Loucy (cell line): ENCODE results near the gene ATP11A.

Experiments used
- H2AFZ ChIP-seq: fragments of 200-600 bp; sonication (generic); 2 replicates; pipeline ENCODE4 v1.6.0; 2016; ENCODE audit warnings: antibody characterized with exemption, mild to moderate bottlenecking, low read length, moderate library complexity
- H3F3A ChIP-seq: fragments of 200-600 bp; 2 replicates; pipeline ENCODE4 v1.6.0; 2016; ENCODE audit warnings: antibody characterized with exemption, low read depth, mild to moderate bottlenecking
- H3K27me3 ChIP-seq: fragments of 200-600 bp; sonication (generic); 2 replicates; pipeline ENCODE4 v1.6.1; 2014; ENCODE audit warnings: low read length, mild to moderate bottlenecking; ENCODE audit not compliant: insufficient read depth, poor library complexity, severe bottlenecking
- H3K36me3 ChIP-seq: fragments of 200-600 bp; sonication (generic); 2 replicates; pipeline ENCODE4 v1.6.1; 2016; ENCODE audit warnings: low read length; ENCODE audit not compliant: insufficient read depth
- H3K4me1 ChIP-seq: fragments of 200-600 bp; sonication (generic); 2 replicates; pipeline ENCODE4 v1.5.1; 2014; ENCODE audit warnings: low read length, mild to moderate bottlenecking; ENCODE audit not compliant: insufficient read depth, poor library complexity, severe bottlenecking
- H3K4me2 ChIP-seq: fragments of 200-600 bp; sonication (generic); 2 replicates; pipeline ENCODE4 v1.6.0; 2014; ENCODE audit warnings: antibody characterized with exemption, low read length, low read depth, mild to moderate bottlenecking; ENCODE audit not compliant: poor library complexity, severe bottlenecking
- H3K4me3 ChIP-seq: fragments of 200-600 bp; sonication (generic); 2 replicates; pipeline ENCODE4 v1.5.1; 2014; ENCODE audit warnings: low read length, mild to moderate bottlenecking, mixed read lengths; ENCODE audit not compliant: poor library complexity, severe bottlenecking
- H3K79me2 ChIP-seq: fragments of 200-600 bp; sonication (generic); 2 replicates; pipeline ENCODE4 v1.6.1; 2014; ENCODE audit warnings: low read length; ENCODE audit not compliant: insufficient read depth
- H3K9ac ChIP-seq: fragments of 200-600 bp; sonication (generic); 2 replicates; pipeline ENCODE4 v1.6.0; 2014; ENCODE audit warnings: mild to moderate bottlenecking, low read depth, low read length, moderate library complexity; ENCODE audit not compliant: poor library complexity, severe bottlenecking
- H3K9me2 ChIP-seq: fragments of 200-600 bp; sonication (generic); replicated peaks from 2 replicates; pipeline ENCODE4 v1.6.1; 2016; ENCODE audit warnings: low read depth, low read length, mixed read lengths
- H3K9me3 ChIP-seq: fragments of 200-600 bp; sonication (generic); 2 replicates; pipeline ENCODE4 v1.6.1; 2014; ENCODE audit warnings: mild to moderate bottlenecking, antibody characterized with exemption, low read length, low read depth; ENCODE audit not compliant: insufficient read depth
- H4K20me1 ChIP-seq: fragments of 200-600 bp; sonication (generic); 2 replicates; pipeline ENCODE4 v1.6.0; 2014; ENCODE audit warnings: antibody characterized with exemption, low read length, mild to moderate bottlenecking; ENCODE audit not compliant: insufficient read depth, poor library complexity, severe bottlenecking
- EZH2phosphoT487 ChIP-seq: fragments of 200-600 bp; IDR thresholded peaks from 2 replicates; pipeline ENCODE4 v1.6.1; 2018; ENCODE audit warnings: antibody characterized with exemption, mild to moderate bottlenecking, moderate library complexity, borderline replicate concordance
- TF ChIP-seq, protein P1 (sequence below): fragments of 200-600 bp; sonication (generic); conservative IDR thresholded peaks from 2 replicates; pipeline ENCODE4 v1.5.1; 2014; ENCODE audit warnings: mild to moderate bottlenecking, antibody characterized with exemption, low read length

Gene ATP11A

DNA sequence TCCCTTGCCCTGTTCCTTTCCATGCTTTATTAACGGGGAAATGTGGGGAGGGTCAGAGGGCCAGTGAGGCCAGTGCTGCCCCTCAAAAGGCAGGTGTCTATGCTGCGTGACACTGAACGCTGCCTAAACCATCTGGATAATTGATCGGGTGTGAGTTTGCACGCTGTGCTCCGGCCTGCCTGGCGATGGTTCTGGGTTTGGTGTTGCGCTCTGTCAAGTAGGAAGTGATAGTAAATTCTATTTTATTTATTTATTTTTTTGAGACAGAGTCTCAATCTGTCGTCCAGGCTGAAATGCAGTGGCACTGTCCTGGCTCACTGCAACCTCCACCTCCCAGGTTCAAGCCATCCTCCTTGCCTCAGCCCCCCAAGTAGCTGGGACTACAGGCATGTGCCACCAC is 86.5 kb downstream of the ATP11A start:
- Histone ChIP-seq H3F3A (no peaks in the 10 kb centered on the region), H2AFZ (no peak overlapping the region), H3K9me2 (no peaks in the 10 kb centered on the region), H3K79me2 (no peaks in the 10 kb centered on the region), H3K9me3 (no peaks in the 10 kb centered on the region), H3K27me3 (no peaks in the 10 kb centered on the region), H3K9ac (no peak overlapping the region), H3K4me3 (no peak overlapping the region), H3K4me1 (no peaks in the 10 kb centered on the region), H4K20me1 (no peaks in the 10 kb centered on the region), H3K4me2 (no peak overlapping the region), H3K36me3 (no peaks in the 10 kb centered on the region)
- no peak for TF ChIP-seq EZH2phosphoT487
- TF ChIP-seq, protein P1, sequence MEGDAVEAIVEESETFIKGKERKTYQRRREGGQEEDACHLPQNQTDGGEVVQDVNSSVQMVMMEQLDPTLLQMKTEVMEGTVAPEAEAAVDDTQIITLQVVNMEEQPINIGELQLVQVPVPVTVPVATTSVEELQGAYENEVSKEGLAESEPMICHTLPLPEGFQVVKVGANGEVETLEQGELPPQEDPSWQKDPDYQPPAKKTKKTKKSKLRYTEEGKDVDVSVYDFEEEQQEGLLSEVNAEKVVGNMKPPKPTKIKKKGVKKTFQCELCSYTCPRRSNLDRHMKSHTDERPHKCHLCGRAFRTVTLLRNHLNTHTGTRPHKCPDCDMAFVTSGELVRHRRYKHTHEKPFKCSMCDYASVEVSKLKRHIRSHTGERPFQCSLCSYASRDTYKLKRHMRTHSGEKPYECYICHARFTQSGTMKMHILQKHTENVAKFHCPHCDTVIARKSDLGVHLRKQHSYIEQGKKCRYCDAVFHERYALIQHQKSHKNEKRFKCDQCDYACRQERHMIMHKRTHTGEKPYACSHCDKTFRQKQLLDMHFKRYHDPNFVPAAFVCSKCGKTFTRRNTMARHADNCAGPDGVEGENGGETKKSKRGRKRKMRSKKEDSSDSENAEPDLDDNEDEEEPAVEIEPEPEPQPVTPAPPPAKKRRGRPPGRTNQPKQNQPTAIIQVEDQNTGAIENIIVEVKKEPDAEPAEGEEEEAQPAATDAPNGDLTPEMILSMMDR = no peak

DNA sequence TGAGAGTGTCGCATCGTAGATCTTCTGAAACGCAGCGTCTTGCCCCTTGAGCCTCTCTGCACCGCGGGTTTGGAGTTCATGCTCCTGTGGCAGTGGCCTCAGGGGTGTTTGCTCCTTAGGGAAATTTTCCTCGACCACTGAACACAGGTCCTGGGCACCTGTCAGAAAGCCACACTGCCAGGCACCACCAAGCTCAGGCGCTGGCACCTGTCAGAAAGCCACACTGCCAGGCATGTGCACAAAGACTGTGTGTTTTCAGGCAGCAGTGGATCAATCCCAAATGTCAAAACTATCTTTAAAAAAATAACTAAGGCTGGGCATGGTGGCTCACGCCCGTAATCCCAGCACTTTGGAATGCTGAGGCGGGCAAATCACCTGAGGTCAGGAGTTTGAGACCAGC is 87.1 kb downstream of the ATP11A start:
- no peak overlapping the region for H3K4me2 ChIP-seq
- TF ChIP-seq, protein P1 = no peak
- TF ChIP-seq EZH2phosphoT487 = no peak

DNA sequence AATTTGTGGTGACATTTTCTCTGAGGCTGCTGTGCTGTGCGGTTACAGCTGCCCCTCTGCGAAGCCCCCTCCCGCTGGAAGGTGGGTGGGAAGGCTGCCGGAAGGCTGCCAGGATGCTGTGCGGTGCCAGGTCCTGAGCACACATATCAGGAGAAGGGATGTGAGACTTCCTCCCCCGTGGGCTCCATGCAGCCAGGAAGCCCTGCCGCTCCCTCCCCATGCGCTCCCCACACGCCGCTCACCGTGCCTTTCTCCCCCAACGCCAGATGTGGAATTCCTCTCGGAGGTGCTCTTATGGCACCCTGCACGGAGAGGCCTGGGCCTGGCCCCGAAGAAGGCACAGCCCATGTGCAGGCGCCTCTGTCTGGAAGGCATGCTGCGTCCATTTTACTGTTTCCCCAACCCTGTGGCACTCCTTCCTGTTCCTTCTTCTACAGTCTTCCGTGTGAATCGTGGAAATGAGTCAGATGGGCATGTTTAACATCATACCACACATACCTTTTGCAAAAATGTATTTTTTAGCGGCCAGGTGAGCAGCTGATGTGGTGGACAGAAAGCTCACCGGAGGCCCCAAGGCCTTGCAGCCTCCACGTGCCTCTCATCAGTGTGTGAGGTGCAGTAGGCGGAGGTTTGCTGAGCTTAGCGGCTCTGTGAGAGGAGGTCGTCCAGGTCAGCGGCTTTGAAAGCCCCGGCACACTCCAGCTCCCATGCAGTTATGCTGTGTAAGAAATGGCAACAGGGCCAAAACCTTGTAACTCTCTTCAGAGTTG is 88.0 kb downstream of the ATP11A start:
- no peak overlapping the region for H2AFZ ChIP-seq
- H3F3A ChIP-seq = no peaks in the 10 kb centered on the region
- TF ChIP-seq EZH2phosphoT487 = no peak
- TF ChIP-seq, protein P1 = no peak
- no peak overlapping the region for H3K4me3 ChIP-seq
- no peaks in the 10 kb centered on the region for H3K79me2 ChIP-seq
- H3K9me3 ChIP-seq = no peaks in the 10 kb centered on the region
- no peaks in the 10 kb centered on the region for H3K36me3 ChIP-seq
- no peaks in the 10 kb centered on the region for H3K9me2 ChIP-seq
- H3K27me3 ChIP-seq = no peaks in the 10 kb centered on the region
- H4K20me1 ChIP-seq = no peaks in the 10 kb centered on the region
- H3K9ac ChIP-seq = no peak overlapping the region
- H3K4me1 ChIP-seq = no peaks in the 10 kb centered on the region
- H3K4me2 ChIP-seq = no peak overlapping the region

More for the DNA sequence above, 87.1 kb downstream of the ATP11A start:
- Histone ChIP-seq H3K36me3 (no peaks in the 10 kb centered on the region), H3K27me3 (no peaks in the 10 kb centered on the region), H3F3A (no peaks in the 10 kb centered on the region), H3K9ac (no peak overlapping the region), H3K9me2 (no peaks in the 10 kb centered on the region), H3K79me2 (no peaks in the 10 kb centered on the region), H2AFZ (no peak overlapping the region), H3K9me3 (no peaks in the 10 kb centered on the region), H3K4me3 (no peak overlapping the region), H4K20me1 (no peaks in the 10 kb centered on the region), H3K4me1 (no peaks in the 10 kb centered on the region)
